ENCODE data around the gene CRYL1.

CRYL1 gene

DNA sequence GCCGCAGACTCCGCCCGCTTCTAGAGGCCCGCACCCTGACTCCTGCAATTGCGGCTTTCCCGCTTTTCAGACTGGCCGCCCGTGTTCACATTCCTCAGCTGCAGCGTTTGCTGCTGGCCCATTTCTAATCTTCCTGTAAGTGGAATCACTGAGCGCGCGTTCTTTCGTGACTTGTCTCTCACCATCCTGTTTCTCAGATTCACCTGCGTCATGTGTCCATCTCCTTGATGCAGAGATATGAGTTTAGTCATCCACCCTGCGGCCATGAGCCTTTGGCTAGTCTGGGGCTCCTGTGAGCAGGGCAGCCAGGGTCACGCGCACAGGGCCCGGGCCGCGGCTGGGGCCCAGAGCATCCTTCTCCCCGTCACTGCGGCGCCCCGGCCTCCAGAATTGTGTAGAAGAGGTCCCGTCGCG lies 110.0 kb downstream of the CRYL1 start:
- no peak overlapping the region for H3K4me3 ChIP-seq (ENCODE audit: low read depth, low read length)

GRCh38 chr13:20415306-20415679 lies 110.4 kb downstream of the CRYL1 start:
- no peak for DNase-seq (ENCODE audit: low read depth, low spot score)
- in situ Hi-C loops (cut with HindIII; ENCODE audit: low sequenced_read_pairs): no loop called here
- TF ChIP-seq, protein P1, sequence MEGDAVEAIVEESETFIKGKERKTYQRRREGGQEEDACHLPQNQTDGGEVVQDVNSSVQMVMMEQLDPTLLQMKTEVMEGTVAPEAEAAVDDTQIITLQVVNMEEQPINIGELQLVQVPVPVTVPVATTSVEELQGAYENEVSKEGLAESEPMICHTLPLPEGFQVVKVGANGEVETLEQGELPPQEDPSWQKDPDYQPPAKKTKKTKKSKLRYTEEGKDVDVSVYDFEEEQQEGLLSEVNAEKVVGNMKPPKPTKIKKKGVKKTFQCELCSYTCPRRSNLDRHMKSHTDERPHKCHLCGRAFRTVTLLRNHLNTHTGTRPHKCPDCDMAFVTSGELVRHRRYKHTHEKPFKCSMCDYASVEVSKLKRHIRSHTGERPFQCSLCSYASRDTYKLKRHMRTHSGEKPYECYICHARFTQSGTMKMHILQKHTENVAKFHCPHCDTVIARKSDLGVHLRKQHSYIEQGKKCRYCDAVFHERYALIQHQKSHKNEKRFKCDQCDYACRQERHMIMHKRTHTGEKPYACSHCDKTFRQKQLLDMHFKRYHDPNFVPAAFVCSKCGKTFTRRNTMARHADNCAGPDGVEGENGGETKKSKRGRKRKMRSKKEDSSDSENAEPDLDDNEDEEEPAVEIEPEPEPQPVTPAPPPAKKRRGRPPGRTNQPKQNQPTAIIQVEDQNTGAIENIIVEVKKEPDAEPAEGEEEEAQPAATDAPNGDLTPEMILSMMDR (IDR thresholded peaks at IDR 0.05; ENCODE audit: low read depth, low read length): no peak
- no peak overlapping the region for H3K4me3 ChIP-seq (ENCODE audit: low read depth, low read length)

More for the DNA sequence above, 110.0 kb downstream of the CRYL1 start:
- in situ Hi-C loops (cut with HindIII; ENCODE audit: low sequenced_read_pairs): no loop called here
- no peak for DNase-seq (ENCODE audit: low read depth, low spot score)
- TF ChIP-seq, protein P1 (IDR thresholded peaks at IDR 0.05; ENCODE audit: low read depth, low read length): no peak

DNA sequence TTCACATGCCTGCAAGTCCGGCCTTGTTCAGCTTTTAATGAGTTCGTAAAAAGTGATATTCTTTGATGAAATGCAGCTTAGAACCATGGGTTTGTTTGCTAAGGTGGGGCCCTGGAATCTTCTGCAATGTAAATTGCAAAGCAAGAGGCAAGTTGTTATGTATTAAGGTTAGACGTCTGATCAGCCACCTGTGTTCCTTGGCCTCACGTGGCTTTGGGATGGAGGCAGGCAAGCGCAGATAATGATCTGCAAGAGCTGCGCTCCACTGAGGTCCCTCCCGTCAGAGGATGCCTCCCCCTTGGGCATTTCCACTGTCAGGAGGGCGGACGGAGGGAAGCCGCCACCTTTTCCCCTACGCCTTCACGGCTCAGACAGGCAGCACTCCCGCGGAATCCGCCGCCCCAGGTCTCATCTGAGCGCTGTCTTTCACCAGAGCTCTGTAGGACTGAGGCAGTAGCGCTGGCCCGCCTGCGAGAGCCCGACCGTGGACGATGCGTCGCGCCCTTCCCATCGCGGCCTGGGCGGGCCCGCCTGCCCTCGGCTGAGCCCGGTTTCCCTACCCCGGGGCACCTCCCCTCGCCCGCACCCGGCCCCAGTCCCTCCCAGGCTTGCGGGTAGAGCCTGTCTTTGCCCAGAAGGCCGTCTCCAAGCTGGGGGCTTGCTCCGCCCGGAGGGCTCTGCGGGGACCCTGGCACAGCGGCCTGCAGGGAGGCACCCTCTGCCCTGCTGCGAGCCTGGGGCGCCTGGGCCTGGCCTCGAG lies 110.9 kb downstream of the CRYL1 start:
- TF ChIP-seq, protein P1 (IDR thresholded peaks at IDR 0.05; ENCODE audit: low read depth, low read length): no peak
- in situ Hi-C loops (cut with HindIII; ENCODE audit: low sequenced_read_pairs): no loop called here
- DNase-seq (ENCODE audit: low read depth, low spot score): no peak
- H3K4me3 ChIP-seq (ENCODE audit: low read depth, low read length): no peak overlapping the region

DNA sequence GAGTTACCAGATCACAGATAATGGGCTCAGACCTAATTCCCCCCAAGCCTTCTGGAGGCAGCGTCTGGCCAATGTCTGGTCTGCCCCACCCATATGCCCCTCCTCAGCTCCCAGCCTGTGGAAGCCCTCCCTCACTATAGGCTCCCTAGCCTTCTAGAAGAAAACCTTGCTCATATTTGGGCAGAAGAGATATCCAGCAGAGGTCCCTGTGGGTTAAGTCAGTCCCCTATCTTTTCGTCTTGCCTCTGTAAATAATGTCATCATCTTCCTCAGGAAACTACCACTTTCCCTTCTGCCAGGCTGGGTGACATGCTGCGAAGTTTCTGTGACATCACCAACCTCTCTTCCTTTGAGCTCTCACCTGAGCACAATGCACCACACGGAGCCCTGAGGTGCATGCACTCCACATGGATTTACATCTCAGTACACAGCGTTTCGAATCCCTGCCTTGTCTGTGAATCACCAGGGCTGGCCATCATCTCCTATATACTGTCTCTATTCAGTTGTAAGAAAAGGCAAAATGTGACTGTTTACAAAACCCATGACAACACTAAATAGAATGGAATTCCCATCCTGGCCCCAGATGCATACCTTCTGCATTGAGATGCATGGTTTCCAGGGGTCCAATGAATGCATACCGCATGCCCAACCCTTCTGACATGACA lies 112.8 kb downstream of the CRYL1 start:
- H3K4me3 ChIP-seq (ENCODE audit: low read depth, low read length): no peak overlapping the region
- in situ Hi-C loops (cut with HindIII; ENCODE audit: low sequenced_read_pairs): no loop called here
- DNase-seq (ENCODE audit: low read depth, low spot score): no peak
- TF ChIP-seq, protein P1 (IDR thresholded peaks at IDR 0.05; ENCODE audit: low read depth, low read length): no peak

DNA sequence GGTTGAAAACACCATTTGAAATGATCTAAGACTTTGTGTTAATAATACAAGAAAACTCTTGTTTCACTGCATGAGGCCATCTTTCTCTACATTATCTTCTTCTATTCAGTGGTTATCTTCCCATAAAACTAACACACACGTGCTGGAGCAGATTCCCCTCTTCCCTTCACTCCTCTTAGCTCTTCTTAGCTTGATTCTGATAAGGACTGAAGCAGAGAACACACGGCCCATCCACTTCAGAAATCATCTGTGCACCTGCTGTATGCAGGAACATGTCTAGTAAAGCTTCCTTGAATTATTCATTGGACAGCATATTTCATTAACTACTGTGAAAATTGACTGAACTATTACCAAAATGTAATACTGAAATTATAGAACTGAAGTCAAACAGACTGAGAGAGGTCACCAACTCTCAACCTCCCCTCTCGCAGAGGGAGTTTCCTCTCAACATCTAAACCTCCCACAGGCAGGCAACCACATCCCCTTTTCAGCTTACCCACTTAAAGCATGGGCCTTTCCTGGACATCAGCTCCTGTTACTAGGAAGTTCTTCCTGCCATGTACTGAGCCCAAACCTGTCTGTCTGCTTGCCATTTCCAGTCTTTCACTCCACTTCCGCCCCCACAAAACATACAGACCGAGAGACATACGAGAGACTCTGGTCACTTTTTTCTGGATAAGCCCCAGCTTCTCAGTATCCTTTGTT lies 113.9 kb downstream of the CRYL1 start:
- DNase-seq (ENCODE audit: low read depth, low spot score): no peak
- TF ChIP-seq, protein P1 (IDR thresholded peaks at IDR 0.05; ENCODE audit: low read depth, low read length): no peak
- no peak overlapping the region for H3K4me3 ChIP-seq (ENCODE audit: low read depth, low read length)
- in situ Hi-C loops (cut with HindIII; ENCODE audit: low sequenced_read_pairs): no loop called here

GRCh38 chr13:20410726-20411125 lies 114.9 kb downstream of the CRYL1 start:
- H3K4me3 ChIP-seq (ENCODE audit: low read depth, low read length): no peak overlapping the region
- no peak for DNase-seq (ENCODE audit: low read depth, low spot score)
- in situ Hi-C loops (cut with HindIII; ENCODE audit: low sequenced_read_pairs): no loop called here
- TF ChIP-seq, protein P1 (IDR thresholded peaks at IDR 0.05; ENCODE audit: low read depth, low read length): no peak

Data from astrocyte of the spinal cord (primary cell).